NK-92 (cell line): ENCODE measurements around the gene MPHOSPH6.
"Not testable (repeated sequence)": the region's sequence is repeated elsewhere in the genome, so short reads cannot be mapped to it uniquely, and the experiment has no call there.

Experiments used
- DNase-seq: peaks from one replicate; lab custom pipeline; 2025; ENCODE audit not compliant: unreplicated experiment; lab: John Stamatoyannopoulos, UW

The MPHOSPH6 gene

DNA sequence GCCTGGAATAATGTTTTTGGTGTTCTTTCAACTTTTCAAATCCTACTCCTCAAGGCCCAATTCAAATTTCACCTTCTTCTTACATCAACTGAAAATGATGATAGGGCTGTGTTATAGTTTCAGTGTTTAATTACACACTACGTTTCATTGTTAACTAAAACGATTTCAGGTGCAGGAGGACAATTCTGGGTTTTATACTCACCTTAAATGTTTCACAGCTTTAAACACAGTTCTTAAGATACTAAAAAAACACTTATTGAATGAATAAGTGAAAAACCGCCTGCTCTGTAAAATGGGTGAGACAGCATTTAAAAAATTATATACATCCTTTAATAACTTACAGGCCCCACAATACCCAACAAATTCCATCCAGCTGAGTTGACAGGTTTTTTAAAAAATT, 6.2 kb upstream of the MPHOSPH6 start:
- no peak for DNase-seq

DNA sequence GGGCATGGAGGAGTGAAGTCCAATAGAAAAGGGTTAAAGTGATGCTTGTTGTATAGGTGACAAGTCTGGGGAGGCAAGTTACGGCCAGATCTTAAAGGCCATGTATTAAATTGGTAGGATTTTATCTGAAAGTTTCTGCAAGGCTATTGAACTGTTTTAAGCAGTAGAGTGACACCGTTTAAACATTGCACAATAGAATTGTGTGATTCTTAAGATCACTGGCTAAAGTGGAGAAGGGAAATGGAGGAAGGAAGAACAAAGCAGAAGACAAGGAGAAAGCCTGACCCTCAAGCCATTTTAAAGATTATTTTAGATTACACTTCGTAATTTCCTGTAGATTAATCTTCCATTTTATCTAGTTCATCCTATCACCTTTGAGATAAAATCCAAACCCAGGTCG, 5.6 kb upstream of the MPHOSPH6 start:
- DNase-seq = no peak

DNA sequence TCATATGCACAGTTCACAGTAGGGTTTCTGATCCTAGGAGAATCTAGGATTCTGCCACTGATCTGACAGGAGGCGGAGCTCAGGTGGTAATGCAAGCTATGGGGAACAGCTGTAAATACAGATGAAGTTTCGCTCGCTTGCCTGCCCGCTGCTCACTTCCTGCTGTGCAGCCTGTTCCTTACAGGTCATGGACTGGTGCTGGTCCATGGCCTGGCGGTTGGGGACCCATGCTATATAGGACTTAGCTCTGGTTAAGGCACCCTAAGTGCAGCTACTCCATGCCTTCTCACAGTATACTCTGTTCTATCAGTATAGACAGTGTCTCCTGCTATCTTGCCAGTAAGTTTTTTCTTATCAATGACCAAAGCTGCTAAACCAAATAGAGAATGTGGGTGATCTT, 2.4 kb downstream of the MPHOSPH6 start:
- no peak for DNase-seq

DNA sequence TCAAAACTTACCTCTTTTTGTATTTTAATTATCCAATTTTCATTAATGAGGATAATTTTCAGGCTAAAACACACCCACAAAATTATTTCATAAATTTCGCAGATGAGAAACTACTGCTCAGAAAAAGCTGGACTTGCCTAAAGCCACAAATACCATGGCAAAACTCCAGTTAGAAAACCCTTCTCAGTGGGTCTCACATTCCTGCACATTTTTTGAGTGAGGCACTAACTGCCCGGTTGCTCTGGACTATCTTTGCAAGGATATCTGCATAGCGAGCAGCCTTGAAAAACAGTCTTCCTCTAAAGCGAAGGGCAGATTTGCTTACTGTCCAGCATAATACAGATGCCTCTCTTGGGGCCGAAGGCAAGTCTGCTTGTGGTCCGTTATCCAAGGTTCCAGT, 9.8 kb downstream of the MPHOSPH6 start:
- no peak for DNase-seq

DNA sequence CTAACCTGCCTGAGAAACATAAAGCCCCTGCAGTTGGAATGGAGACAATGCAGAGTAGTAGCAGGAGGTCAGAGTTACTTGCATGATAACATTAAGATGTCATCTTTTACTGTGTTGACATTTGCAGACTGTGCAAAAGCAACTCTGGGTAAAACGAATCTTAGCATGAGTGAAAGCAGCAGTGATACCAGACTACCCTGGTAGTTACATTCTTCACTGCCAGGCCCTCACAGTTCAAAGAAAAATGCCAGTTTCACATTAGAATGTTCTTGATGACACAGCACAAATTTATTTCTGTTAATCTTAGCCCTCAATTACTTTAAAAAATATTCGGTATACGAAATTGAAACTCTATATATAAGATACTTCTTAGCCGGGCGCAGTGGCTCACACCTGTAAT, 12.2 kb downstream of the MPHOSPH6 start:
- DNase-seq = no peak

DNA sequence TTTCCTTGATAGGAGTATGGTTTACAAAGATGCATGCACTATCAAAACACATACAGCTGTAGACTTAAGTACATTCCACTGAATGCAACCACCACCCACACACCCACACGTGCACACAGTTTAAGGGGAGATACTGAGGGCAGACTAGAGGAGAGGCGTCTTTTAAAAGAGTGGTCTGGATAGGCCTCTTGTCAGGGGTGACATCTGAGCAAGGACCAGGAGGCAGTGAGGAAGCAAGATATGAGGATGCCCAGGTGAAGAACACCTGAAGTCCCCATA, 12.6 kb downstream of the MPHOSPH6 start:
- DNase-seq = no peak

DNA sequence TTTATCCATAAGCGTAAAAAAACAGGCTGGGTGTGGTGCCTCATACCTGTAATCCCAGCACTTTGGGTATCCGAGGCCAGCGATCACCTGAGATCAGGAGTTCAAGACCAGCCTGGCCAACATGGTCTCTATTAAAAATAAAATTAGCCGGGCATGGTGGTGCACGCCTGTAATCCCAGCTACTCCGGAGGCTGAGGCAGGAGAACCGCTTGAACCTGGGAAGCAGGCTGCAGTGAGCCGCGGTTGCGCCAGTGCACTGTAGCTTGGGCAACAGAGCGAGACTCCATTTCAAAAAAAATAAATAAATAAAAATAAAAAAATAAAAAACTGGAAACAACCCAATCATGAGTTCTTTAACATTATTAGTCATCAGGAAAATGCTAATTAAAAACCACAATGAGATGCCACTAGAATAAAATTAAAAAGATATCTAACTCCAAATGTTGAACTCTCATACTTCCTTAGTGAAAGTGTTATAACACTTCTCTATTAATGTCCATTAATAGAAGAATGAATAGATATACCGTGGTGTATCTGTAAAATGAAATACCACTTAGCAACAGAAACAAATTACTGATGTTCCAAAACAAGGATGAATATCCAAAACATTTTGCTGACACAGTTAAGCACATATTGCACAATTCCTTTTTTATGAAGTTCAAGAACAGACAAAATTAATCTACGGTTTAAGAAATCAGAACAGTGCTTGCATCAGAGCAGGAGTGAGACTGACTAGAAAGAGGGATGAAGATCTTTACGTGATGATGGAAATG, 13.1 kb downstream of the MPHOSPH6 start:
- DNase-seq = no peak

DNA sequence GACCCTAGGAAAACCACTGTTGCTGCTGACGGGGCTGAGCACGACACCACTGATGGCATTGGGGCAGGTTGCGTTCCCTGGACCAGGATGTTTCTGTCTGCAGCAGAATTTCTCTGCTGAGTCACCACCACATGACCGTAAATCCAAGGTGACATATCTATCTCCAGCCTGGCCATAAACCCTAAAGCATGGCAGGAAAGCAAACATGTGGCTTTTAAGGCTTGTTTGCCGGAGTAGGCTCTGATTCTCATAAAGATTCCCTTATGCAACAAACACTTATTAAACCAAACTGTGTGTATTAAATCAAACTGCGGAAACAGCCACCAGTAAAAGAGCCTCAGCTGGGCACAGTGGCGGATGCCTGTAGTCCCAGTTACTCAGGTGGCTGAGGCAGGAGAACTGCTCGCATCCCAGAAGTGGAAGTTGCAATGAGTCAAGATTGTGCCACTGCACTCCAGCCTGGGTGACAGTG, 17.3 kb downstream of the MPHOSPH6 start:
- DNase-seq = no peak

DNA sequence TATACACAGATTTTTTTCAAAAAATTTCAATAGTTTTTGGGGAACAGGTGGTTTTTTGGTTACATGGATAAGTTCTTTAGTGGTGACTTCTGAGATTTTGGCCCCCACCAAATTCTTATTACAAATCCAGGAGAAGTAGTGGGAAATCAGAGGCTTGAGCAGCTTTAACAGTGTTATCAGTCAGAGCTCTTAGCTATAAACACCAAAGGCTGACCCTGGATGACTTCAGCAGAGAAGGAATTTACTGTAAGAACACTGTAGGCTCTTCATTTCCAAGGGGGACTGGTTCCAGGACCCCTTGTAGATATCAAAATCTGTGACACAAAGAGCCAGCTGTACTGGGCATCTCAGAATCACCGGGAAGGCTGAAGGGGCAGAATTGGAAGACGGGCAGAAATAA, 17.8 kb downstream of the MPHOSPH6 start:
- DNase-seq = no peak

DNA sequence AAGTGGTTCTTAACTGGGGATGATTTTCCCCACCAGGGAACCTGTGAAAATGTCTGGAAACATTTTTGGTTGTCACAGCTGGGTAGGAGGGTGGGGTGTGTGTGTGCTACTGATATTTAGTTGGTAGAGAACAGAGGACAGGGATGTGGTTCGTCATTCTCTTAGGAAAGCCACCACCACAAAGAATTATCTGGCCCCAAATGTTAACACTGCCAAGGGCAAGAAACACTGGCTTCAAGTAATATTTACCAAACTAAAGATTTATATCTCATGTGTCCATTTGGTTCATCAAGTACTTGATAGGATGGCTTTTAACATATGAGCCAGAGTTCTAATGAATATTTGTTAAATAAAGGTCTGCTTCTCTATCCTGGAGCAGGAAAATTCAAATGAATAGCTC, 19.5 kb downstream of the MPHOSPH6 start:
- no peak for DNase-seq

DNA sequence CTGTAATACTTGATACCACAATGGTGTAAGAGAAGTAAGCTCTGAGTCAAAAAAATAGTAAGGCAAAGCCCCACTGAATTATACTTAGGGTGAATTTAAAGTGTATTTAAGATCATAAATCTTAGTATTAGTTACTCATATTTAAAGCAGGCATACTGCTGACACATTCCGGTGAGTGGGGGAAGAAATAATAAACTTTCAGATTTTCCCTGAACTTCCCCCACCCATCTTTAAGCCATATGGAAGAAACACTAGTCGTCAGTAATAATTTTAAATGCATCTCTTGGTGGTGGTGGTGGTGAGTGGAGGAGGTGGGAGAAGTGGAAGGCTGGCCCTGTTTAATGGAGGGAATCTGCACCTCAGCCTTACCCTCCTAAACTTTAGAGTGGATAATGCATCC, 20.5 kb downstream of the MPHOSPH6 start:
- DNase-seq = no peak

DNA sequence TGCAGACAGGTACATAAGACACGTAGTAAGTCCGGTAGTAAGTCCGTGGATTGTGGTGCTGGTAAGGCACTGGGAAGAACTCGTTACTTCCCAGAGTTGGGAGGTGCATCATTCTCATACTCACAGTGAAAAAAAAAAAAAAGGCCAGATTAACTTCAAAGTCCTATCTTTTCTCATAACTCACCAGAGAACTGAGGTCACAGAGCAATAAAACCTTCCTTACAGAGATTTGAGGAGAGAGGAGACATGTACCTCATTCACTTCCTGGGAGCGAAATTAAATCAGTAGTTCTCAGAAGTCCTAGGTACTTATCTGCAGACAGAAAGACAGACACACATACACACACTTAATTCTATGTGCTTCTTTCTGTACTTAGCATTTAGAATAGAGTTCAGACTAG, 22.5 kb downstream of the MPHOSPH6 start:
- no peak for DNase-seq

DNA sequence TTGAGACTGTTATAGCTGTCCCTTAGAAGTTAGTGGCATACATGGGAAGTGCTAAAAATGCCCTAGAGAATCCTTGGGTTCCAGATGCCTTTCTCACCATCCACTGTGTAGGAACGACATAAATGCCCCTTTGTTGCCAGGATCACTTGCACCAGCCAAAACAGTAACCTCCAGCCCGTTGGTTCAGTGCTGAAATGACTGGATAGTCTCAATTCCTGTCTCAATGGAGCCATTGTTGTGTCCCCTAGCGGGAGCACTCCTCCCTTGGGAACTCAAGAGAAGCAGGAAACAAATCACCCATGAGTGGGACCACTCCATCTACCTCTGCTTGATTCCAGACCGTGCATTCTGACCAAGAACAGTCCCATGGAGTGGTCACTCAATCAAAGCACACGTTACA, 23.1 kb downstream of the MPHOSPH6 start:
- DNase-seq = no peak

DNA sequence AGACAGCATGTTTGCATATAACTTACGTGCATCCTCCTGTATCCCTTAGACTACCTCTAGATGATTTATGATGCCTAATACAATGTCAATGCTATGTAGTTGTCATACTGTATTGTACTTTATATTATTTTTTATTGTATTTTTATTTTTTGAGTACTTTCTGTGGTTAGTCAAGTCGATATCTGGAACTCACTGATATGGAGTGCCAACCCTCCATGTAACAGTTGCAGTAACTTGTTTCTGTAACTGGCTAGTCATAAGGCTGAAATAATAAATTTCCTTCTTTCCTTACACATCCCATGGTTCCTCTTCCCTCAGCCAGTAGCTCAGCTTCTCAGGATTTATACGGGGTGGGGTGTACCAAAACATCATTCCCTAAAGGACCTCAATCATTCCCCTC, 23.5 kb downstream of the MPHOSPH6 start:
- no peak for DNase-seq

DNA sequence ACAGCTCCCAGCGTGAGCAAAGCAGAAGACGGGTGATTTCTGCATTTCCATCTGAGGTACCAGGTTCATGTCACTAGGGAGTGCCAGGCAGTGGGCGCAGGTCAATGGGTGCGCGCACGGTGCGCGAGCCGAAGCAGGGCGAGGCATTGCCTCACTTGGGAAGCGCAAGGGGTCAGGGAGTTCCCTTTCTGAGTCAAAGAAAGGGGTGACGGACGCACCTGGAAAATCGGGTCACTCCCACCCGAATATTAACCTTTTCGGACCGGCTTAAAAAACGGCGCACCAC, 30.8 kb downstream of the MPHOSPH6 start:
- not testable (repeated sequence) for DNase-seq

DNA sequence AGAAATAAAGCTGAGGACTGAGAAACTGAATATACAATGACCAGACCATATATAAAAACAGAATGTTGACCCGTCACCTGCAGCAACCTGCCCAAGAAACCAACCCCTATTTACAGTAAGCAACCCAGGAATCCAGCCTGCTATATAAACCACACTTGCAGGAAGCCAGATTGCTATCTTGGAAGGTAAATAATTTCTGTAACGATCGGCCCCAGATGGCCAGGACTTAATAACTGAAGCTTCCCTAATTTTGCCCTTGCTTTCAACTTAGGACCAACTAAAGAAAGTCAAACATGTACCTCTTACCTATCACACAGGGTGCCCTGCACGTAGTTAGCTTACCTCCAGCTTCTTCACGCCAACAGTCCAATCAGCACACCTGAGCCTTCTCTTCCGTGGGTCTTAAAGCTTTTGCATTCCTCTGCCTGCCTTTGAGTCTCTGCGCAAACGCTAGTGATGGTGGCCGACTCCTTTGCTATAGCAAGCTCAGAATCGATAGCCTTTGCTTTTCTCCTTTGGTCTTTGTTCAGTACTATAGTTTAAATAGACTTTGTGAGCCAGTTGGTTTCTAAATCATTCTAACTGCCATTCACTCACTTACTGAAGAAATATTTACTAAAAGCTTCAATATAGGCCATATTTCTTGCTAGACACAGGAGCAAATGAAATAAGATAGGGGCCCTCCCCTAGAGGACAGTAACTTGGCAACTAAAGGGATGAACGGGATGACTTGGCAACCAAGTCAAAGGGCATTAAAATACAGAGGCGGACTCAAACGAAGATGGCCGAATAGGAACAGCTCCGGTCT, 31.3 kb downstream of the MPHOSPH6 start:
- DNase-seq = no peak

DNA sequence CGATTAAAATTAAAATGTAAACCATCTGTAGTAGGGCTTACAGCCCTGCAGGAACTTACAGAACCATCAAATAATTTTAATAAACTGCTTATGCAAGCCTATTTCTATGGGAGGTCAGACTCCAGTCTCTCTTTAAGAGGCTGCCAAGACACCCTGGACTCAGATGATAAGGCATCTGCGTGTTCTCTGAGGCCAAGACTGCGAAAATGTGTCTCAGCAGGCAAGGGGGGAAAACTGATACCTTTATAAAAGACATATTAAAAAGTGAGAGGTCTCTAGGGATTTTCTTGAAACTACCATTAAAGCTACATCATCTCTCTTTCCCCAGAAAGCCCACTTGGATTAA, 32.2 kb downstream of the MPHOSPH6 start:
- no peak for DNase-seq

DNA sequence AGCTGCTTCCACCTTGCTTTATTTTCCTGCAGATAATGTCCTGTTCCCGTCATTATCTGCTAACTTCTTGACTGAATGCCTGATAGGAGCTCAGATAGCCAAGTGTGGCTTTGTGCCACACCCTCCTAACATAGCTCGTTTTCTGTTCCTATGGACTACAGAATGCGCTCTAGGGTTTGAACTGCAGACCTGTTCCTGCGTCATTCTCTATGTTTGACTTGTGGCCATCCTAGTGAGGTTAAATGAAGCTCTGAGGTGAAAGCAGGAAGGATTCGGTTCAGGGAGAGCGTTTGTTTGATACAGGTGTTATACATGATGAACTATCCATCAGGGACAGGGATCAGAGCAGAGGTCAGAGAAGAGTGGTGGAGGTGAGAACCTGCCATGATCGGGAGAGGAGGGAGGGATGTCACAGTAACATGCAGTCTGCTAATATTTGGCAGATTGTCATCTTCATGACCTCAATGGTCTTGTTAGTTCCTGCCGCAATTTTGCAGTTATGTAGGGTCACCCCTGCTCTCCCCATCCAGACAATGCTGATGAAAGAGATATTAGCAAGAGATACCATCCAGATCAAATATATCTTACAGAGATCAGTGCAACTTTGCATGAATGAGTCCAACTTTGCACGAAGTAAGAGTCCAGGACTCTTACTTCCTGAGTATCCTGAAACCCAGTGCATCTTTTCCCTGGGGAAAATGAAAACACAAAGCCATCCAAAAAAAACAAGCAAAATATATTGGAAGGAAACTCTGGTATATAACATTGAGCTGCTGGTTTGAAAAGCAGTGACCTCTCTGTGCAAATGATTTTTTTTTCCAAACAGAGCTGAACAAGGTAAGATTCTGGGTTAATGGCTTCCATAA, 32.8 kb downstream of the MPHOSPH6 start:
- DNase-seq = no peak

DNA sequence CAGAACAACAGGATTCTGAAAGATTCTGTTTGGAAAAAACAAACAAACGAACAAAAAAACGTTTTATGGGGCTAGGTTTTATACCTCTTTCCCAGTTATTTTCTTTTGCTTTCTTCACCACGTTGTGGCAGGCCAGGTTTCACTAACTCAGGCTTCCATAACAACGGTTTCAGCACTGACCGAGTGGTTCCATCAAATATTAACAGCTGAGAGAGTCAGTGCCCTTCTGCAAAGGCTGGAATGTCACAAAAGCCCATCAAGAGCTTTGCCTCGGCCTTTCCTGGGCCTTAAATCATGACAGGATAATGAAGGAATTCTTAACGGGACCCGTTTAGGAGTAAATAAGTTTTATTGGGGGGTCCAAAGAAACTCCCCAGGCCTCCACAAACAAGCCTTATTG, 34.2 kb downstream of the MPHOSPH6 start:
- DNase-seq = no peak

DNA sequence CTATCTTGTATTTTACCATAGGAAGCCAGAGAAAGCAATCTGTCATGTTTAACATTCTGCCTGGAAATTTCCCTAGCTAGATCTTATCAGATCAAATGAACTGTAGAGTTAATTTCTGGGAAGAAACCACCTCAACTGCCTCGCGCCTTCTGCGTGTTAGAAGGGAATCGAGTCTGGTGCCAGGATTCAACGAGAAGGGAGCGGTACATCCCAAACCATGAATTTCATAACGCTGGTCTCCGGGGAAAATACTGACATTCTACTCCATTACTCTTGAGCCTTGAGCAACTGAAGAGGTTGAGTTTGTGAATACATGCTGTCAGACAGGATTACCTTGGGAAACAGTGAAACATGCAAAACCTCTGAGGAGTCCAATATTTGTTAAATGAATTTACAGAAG, 35.2 kb downstream of the MPHOSPH6 start:
- DNase-seq = no peak

DNA sequence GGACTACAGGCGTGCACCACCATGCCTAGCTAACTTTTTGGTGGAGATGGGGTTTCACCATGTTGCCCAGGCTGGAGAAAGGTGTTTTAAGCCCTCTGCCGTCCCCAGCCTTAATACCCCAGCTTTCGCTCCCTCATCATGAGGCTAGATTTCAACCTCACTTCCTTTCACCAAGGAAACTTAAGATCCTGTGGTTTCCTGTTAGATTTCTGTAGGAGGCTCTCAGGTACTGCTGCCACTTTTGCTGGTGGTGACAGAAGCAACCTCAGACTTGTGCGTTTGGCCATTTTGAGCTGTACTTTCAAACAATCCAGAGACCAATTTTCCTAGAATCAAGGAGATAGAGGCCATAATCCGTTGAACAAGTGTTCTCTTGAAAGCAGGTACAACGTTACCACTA, 36.2 kb downstream of the MPHOSPH6 start:
- DNase-seq = no peak

DNA sequence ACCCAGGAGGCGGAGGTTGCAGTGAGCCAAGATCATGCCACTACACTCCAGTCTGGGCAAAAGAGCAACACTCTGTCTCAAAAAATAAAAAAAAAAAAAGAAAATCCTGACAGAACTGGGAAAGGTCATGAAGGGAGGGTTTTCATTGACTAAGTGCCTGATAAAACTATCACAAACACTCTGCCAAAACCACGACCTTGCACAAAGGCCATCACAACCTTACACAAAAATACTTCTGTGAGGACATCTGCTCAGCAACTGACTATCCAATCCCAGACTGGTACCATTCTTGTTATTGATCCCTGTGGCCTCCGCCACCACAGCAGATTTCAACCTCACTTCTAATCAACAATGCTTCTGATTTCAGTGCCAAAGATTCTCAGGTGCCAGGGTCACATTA, 40.1 kb downstream of the MPHOSPH6 start:
- no peak for DNase-seq
